Measurements from ENCODE around the gene MMP24OS. TPM values are rescaled to one million over a fixed set of nuclear protein-coding genes. Genes with fewer than 3 reads are reported as not detected.
A peak's percentile ranks its signal among the peaks of the same experiment; 100 is the strongest.

MMP24OS gene
- total RNA-seq, 4 donors from 2014 or later = 22.7 to 47.6 (median 25.4) TPM

DNA sequence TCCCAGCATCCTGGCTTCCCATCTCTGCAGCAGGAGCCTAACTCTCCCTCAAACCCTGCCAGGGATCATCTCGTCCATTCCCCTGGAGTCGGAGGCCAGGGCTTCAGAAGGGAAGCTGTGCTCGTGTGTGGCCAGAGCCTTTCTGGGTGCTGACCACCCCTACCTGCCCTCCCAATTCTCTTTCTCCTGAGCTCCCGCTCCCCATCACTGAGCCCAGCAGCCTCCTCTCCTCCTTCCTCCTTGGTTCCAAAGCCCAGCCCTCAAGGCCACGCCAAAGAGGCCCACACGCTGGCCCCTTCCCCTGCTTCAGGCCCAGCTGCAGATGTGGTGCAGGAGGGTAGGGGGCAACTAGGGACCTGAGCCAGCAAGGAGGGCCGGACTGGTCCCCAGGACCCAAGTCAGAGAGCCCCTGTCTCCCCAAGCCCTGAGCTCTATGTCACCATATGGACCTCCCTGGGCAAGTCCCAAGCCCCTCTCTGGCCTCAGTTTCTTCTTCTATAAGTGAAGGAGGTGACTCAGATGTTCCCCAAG is 13.0 kb upstream of the MMP24OS start:
- DNase-seq (ENCODE audit: low spot score in 2 of 2) = no peak
- 55 to 68% methylated on average over 7 of the region's 7 CpGs for WGBS, 2 donors
- peak overlapping the region; percentile 2 for H3K4me3 ChIP-seq (ENCODE audit: low read depth, poor library complexity, severe bottlenecking)
- TF ChIP-seq, protein P1, sequence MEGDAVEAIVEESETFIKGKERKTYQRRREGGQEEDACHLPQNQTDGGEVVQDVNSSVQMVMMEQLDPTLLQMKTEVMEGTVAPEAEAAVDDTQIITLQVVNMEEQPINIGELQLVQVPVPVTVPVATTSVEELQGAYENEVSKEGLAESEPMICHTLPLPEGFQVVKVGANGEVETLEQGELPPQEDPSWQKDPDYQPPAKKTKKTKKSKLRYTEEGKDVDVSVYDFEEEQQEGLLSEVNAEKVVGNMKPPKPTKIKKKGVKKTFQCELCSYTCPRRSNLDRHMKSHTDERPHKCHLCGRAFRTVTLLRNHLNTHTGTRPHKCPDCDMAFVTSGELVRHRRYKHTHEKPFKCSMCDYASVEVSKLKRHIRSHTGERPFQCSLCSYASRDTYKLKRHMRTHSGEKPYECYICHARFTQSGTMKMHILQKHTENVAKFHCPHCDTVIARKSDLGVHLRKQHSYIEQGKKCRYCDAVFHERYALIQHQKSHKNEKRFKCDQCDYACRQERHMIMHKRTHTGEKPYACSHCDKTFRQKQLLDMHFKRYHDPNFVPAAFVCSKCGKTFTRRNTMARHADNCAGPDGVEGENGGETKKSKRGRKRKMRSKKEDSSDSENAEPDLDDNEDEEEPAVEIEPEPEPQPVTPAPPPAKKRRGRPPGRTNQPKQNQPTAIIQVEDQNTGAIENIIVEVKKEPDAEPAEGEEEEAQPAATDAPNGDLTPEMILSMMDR (IDR thresholded peaks at IDR 0.05) = no peak
- TF ChIP-seq POLR2A (IDR thresholded peaks at IDR 0.05) = no peak
- intact Hi-C loops (cut with DNase I; ENCODE audit: low total_unique reads) = no loop called here

DNA sequence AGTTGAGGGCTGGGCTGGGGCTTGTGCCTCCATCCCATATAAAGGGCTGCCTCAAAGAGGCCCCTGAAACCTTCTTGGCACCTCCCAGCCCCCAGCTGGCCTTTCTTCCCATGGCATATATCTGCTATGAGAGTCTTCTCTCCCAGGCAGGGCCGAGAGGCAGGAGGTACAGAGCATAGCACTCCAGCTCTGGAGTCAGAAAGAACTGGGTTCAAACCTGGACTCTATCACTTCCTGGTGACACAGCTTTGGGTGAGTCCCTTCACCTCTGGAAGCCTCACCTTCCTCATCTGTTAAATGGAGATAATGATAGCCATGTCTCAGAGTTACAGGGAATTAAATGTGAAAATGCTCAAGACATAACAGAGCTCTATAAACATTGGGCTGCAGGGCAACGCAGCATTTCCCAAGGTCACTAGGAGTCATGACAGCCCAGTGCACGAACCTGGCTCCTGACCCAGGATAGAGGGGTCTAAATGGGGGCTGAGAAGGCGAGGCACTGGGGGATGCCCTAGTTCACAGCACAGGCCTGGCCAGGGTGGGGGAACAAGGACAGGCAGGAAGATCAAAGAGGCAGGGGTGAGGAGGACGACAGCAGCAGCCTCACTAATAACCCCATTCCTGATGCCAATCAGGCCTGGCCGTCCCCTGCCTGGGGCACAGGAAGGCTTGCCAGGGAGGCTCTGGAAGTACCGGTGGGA is 12.4 kb upstream of the MMP24OS start:
- WGBS, 2 donors = 35 to 43% methylated on average over 7 of the region's 7 CpGs
- TF ChIP-seq, protein P1 (IDR thresholded peaks at IDR 0.05) = no peak
- TF ChIP-seq POLR2A (IDR thresholded peaks at IDR 0.05) = no peak
- intact Hi-C loops (cut with DNase I; ENCODE audit: low total_unique reads) = no loop called here
- H3K4me3 ChIP-seq (ENCODE audit: low read depth, poor library complexity, severe bottlenecking) = no peak overlapping the region
- no peak for DNase-seq (ENCODE audit: low spot score in 2 of 2)

DNA sequence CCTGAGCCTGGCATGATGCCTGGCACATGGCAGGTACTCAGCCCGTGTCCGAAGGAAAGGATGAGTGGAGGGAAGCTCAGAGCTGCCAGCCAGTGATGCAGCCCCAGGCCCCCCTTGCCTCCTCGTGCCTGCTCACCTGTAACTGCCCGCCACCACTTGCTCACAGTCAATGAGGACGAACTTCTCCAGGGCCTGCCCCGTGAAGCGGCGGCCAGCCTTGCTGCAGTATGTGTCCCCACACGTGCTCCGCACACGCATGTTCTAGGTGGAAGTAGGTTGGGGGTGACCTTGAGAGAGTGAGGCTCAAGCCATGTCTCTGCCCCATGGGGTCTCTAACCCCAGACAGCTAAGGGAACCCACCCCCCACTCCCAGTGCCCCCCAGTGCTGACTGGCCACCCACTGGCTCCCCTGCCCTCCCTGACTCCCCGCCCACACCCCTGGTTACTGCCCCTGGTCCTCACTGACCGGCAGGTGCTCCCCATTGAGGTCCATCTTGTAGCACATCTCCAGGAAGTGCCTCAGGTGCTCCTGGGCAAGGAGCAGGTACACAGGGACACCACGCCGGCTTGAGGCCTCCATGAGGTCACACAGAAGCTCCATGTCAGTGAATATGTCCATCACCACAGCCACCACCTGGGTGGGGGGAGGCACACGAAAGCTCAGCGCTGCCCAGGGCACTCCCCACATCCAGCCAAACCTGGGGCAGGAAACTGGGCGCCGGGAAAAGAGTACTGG is 10.6 kb upstream of the MMP24OS start:
- WGBS, 2 donors = 77 to 83% methylated on average over 19 of the region's 19 CpGs
- no peak for TF ChIP-seq POLR2A (IDR thresholded peaks at IDR 0.05)
- TF ChIP-seq, protein P1 (IDR thresholded peaks at IDR 0.05) = no peak
- intact Hi-C loops (cut with DNase I; ENCODE audit: low total_unique reads) = no loop called here
- DNase-seq (ENCODE audit: low spot score in 2 of 2) = no peak
- no peak overlapping the region for H3K4me3 ChIP-seq (ENCODE audit: low read depth, poor library complexity, severe bottlenecking)

DNA sequence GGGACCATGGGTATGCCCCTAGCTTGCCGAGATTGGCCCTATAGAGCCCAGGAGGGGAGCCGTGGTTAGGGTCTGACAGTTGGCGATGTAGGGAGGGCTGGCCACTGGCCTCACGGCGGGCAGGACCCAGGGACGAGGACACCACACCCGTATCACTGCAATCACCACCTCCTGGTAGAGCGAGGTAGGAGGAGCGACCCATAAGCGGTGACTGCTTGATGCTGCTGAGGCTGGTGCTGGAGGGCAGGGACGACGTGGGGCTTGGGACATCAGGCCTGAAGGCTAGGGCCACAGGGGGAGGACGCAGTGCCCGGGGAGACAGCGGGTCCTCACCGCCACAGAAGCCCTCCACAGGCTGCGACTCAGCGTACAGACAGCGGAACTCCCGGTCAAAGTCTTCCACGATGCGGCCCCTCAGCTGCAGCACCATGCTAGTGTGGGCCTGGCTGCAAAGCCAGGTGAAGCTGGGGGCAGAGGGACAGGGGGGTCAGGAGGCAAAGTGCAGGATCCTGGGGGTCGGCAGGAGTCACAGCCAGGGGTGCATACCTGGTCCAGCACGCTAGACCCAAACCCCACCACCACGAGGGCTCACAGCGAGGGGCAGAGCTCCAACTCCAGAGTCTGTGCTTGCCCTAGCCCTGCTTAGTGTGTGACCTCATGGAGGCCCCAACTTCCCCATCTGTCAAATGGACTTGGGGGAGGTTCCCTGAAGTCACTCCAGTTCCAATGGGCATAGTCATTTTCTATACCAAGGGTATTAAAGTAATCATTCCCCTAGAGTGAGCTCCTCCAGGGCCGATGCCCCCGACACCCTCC is 9.8 kb upstream of the MMP24OS start:
- no peak for DNase-seq (ENCODE audit: low spot score in 2 of 2)
- WGBS, 2 donors = 88% methylated on average over 28 of the region's 28 CpGs
- no peak overlapping the region for H3K4me3 ChIP-seq (ENCODE audit: low read depth, poor library complexity, severe bottlenecking)
- TF ChIP-seq, protein P1 (IDR thresholded peaks at IDR 0.05) = no peak
- TF ChIP-seq POLR2A (IDR thresholded peaks at IDR 0.05) = no peak
- intact Hi-C loops (cut with DNase I; ENCODE audit: low total_unique reads) = no loop called here

GRCh38 chr20:35286899-35287508 is 9.1 kb upstream of the MMP24OS start:
- TF ChIP-seq, protein P1 (IDR thresholded peaks at IDR 0.05) = no peak
- TF ChIP-seq POLR2A (IDR thresholded peaks at IDR 0.05) = no peak

More at GRCh38 chr20:35286899-35287508, 9.1 kb upstream of the MMP24OS start:
- no peak overlapping the region for H3K4me3 ChIP-seq (ENCODE audit: low read depth, poor library complexity, severe bottlenecking)
- DNase-seq (ENCODE audit: low spot score in 2 of 2) = no peak
- intact Hi-C loops (cut with DNase I; ENCODE audit: low total_unique reads) = no loop called here
- 79 to 89% methylated on average over 9 to 11 of the region's 17 CpGs for WGBS, 2 donors

Measured in lower leg skin (tissue), 4 donors.